ENCODE measurements around the gene PDS5B. TPM values are rescaled to one million over a fixed set of nuclear protein-coding genes. Genes with fewer than 3 reads are reported as not detected.
A peak's percentile ranks its signal among the peaks of the same experiment; 100 is the strongest.

Gene PDS5B
- total RNA-seq, 1 experiment from 2014 or later, result 44.3 TPM

GRCh38 chr13:32538143-32538620 is 48.1 kb upstream of the PDS5B start (continued):
- TF ChIP-seq ARID4B (CRISPR knock-in tag; IDR thresholded peaks at IDR 0.05; ENCODE audit: borderline replicate concordance) (no peak), CREM (CRISPR knock-in tag; IDR thresholded peaks at IDR 0.05) (no peak), ZNF423 (CRISPR knock-in tag; IDR thresholded peaks at IDR 0.05) (no peak)

GRCh38 chr13:32538621-32539246 is 47.5 kb upstream of the PDS5B start, which contains the start of gene N4BP2L2:
TSS of gene N4BP2L2 (minus strand) at chr13:32538795. CDS start at chr13:32537027, 1,768 bp downstream.
- H3K4me1 Mint-ChIP-seq, result peaks cover 28% of the 10 kb centered on the region
- DNase-seq (ENCODE audit: low spot score) (peak; percentile 91), ATAC-seq (peak; percentile 99)
- H3K27ac Mint-ChIP-seq, result peak within 1 kb of the TSS; percentile 100
- H3K9me3 Mint-ChIP-seq, result no peaks in the 10 kb centered on the region
- H3K27me3 Mint-ChIP-seq (ENCODE audit: low read depth), result no peaks in the 10 kb centered on the region
- ChIA-PET CTCF (interaction anchor here (1.6 to 2.8 kb wide), 2 partner anchors 43 to 49 kb away, joined by 5 to 11 read pairs; no protein-coding TSS in a partner anchor), POLR2A (interaction anchor here (1.3 kb wide), 1 partner anchor 130 kb away, joined by 3 read pairs; no protein-coding TSS in a partner anchor)
- peak within 1 kb of the TSS; percentile 99 for H3K4me3 Mint-ChIP-seq
- peaks cover 32% of the 10 kb centered on the region for H3K36me3 Mint-ChIP-seq
- TF ChIP-seq, protein P1, sequence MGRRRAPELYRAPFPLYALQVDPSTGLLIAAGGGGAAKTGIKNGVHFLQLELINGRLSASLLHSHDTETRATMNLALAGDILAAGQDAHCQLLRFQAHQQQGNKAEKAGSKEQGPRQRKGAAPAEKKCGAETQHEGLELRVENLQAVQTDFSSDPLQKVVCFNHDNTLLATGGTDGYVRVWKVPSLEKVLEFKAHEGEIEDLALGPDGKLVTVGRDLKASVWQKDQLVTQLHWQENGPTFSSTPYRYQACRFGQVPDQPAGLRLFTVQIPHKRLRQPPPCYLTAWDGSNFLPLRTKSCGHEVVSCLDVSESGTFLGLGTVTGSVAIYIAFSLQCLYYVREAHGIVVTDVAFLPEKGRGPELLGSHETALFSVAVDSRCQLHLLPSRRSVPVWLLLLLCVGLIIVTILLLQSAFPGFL (CRISPR knock-in tag; IDR thresholded peaks at IDR 0.05; ENCODE audit: borderline replicate concordance), result no peak
- TF ChIP-seq FOXK1 (CRISPR knock-in tag; IDR thresholded peaks at IDR 0.05) (peak; percentile 73; the same call in 1 of the 2 replicates), ELF4 (CRISPR knock-in tag; IDR thresholded peaks at IDR 0.05; ENCODE audit: low read depth) (no peak), NFE2L1 (CRISPR knock-in tag; IDR thresholded peaks at IDR 0.05) (no peak), ETV6 (CRISPR knock-in tag; IDR thresholded peaks at IDR 0.05) (peak; percentile 10; the same call in 1 of the 2 replicates), ATF6 (CRISPR knock-in tag; IDR thresholded peaks at IDR 0.05) (no peak), AFF4 (CRISPR knock-in tag; IDR thresholded peaks at IDR 0.05; ENCODE audit: borderline replicate concordance) (no peak), ZNF416 (CRISPR knock-in tag; IDR thresholded peaks at IDR 0.05) (no peak), HMGA2 (CRISPR knock-in tag; IDR thresholded peaks at IDR 0.05) (no peak), E2F1 (CRISPR knock-in tag; IDR thresholded peaks at IDR 0.05) (no peak), NFATC4 (CRISPR knock-in tag; IDR thresholded peaks at IDR 0.05) (no peak), JUN (CRISPR knock-in tag; IDR thresholded peaks at IDR 0.05) (no peak), KAT7 (CRISPR knock-in tag; IDR thresholded peaks at IDR 0.05; ENCODE audit: borderline replicate concordance) (no peak), E2F5 (CRISPR knock-in tag; IDR thresholded peaks at IDR 0.05) (no peak), JAZF1 (CRISPR knock-in tag; IDR thresholded peaks at IDR 0.05) (no peak), ATF1 (CRISPR knock-in tag; IDR thresholded peaks at IDR 0.05) (no peak)
- TF ChIP-seq, protein P2, sequence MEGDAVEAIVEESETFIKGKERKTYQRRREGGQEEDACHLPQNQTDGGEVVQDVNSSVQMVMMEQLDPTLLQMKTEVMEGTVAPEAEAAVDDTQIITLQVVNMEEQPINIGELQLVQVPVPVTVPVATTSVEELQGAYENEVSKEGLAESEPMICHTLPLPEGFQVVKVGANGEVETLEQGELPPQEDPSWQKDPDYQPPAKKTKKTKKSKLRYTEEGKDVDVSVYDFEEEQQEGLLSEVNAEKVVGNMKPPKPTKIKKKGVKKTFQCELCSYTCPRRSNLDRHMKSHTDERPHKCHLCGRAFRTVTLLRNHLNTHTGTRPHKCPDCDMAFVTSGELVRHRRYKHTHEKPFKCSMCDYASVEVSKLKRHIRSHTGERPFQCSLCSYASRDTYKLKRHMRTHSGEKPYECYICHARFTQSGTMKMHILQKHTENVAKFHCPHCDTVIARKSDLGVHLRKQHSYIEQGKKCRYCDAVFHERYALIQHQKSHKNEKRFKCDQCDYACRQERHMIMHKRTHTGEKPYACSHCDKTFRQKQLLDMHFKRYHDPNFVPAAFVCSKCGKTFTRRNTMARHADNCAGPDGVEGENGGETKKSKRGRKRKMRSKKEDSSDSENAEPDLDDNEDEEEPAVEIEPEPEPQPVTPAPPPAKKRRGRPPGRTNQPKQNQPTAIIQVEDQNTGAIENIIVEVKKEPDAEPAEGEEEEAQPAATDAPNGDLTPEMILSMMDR (IDR thresholded peaks at IDR 0.05), result no peak
